ENCODE results near the gene CYFIP2. TPM values are rescaled to one million over a fixed set of nuclear protein-coding genes. Genes with fewer than 3 reads are reported as not detected.

CYFIP2 gene
- total and polyA plus RNA-seq, 10 of the 15 experiments (the other 5 are each of a cell fraction or from before 2014, with no cell fraction given), result 43.4 to 173 (median 96.0) TPM

DNA sequence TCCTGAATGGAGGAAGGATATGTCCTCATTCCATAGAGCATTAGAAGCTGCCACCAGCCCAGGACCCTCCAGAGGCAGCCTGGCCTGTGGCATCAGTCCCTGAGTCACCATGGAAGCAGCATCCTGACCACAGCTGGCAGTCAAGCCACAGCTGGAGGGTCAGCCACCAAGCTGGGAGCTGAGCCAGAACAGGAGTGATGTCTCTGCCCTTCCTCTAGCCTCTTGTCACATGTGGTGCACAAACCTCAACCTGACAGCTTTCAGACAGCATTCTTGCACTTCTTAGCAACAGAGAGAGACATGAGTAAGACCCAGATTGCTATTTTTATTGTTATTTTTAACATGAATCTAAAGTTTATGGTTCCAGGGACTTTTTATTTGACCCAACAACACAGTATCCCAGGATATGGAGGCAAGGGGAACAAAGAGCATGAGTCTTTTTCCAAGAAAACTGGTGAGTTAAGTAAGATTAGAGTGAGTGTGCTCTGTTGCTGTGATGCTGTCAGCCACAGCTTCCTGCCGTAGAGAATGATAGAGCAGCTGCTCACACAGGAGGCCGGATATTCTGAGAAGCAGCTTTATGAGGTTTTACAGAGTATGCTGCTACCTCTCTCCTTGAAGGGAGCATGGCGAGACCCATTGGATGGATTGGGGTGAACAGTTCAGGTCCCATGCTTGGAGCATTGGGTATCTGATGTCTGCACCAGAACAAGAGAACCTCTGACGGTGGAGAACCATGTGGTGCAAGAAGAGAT, 13.0 kb upstream of the CYFIP2 start (continued):
- TF ChIP-seq, protein P1, sequence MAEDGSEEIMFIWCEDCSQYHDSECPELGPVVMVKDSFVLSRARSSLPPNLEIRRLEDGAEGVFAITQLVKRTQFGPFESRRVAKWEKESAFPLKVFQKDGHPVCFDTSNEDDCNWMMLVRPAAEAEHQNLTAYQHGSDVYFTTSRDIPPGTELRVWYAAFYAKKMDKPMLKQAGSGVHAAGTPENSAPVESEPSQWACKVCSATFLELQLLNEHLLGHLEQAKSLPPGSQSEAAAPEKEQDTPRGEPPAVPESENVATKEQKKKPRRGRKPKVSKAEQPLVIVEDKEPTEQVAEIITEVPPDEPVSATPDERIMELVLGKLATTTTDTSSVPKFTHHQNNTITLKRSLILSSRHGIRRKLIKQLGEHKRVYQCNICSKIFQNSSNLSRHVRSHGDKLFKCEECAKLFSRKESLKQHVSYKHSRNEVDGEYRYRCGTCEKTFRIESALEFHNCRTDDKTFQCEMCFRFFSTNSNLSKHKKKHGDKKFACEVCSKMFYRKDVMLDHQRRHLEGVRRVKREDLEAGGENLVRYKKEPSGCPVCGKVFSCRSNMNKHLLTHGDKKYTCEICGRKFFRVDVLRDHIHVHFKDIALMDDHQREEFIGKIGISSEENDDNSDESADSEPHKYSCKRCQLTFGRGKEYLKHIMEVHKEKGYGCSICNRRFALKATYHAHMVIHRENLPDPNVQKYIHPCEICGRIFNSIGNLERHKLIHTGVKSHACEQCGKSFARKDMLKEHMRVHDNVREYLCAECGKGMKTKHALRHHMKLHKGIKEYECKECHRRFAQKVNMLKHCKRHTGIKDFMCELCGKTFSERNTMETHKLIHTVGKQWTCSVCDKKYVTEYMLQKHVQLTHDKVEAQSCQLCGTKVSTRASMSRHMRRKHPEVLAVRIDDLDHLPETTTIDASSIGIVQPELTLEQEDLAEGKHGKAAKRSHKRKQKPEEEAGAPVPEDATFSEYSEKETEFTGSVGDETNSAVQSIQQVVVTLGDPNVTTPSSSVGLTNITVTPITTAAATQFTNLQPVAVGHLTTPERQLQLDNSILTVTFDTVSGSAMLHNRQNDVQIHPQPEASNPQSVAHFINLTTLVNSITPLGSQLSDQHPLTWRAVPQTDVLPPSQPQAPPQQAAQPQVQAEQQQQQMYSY (CRISPR knock-in tag; IDR thresholded peaks at IDR 0.05), result no peak
- peak; percentile 85; the same call in 1 of the 2 replicates for TF ChIP-seq TCF3 (IDR thresholded peaks at IDR 0.05; ENCODE audit: borderline replicate concordance, insufficient read depth, low read depth, low read length)
- TF ChIP-seq NRF1 (conservative IDR thresholded peaks at IDR 0.05; ENCODE audit: low read depth, low read length), result no peak
- no peak for TF ChIP-seq HDAC2 (IDR thresholded peaks at IDR 0.05)
- TF ChIP-seq NR2C2 (IDR thresholded peaks at IDR 0.05; ENCODE audit: borderline replicate concordance, control insufficient read depth, insufficient read length, low read depth), result no peak
- TF ChIP-seq MXI1 (IDR thresholded peaks at IDR 0.05; ENCODE audit: low read depth, low read length), result peak; percentile 56; the same call in 1 of the 2 replicates

DNA sequence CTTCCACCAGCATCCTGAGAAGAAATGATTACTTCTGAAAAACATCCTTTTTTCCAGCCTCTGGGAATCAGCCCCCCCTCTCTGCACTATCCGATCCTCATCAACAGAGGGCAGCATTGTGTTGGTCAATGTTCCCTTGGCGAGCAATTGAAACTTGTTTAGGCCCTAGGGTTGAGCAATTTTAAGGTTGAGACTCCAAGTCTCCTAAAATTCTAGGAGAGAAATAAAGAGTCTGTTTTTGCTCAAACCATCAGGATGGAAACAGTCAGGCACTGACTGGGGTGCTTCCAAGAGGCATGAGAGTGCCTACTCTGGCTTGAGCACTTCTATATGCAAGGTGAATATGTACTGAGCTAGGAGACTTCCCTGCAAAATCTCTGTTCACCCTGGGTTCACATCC, 12.4 kb upstream of the CYFIP2 start:
- Histone ChIP-seq H2AFZ (ENCODE audit: control insufficient read depth, low read depth, low read length) (peak overlapping the region; percentile 35), H3K9ac (ENCODE audit: control insufficient read depth, insufficient read depth, low read length) (no peak overlapping the region), H3K27ac (ENCODE audit: control insufficient read depth, insufficient read depth) (no peak overlapping the region; the same call in 1 of the 2 replicates), H3K4me3 (peak overlapping the region; percentile 4; the same call in 1 of the 2 replicates), H3K27me3 (replicated peaks in 1 of 2; ENCODE audit: control insufficient read depth in 2 of 2, insufficient read depth in 2 of 2, low read length in 1 of 2) (no peaks in the 10 kb centered on the region), H3K9me3 (replicated peaks; ENCODE audit: control insufficient read depth, insufficient read depth, low read length) (no peaks in the 10 kb centered on the region), H3K4me2 (ENCODE audit: control insufficient read depth, insufficient read depth) (peak overlapping the region; percentile 64), H3K36me3 (ENCODE audit: control insufficient read depth in 2 of 2, insufficient read depth in 2 of 2, low read length in 1 of 2) (no peaks in the 10 kb centered on the region), H4K20me1 (ENCODE audit: control insufficient read depth, insufficient read depth) (no peaks in the 10 kb centered on the region), H3K79me2 (ENCODE audit: control insufficient read depth, insufficient read depth, low read length) (no peaks in the 10 kb centered on the region), H3K4me1 (ENCODE audit: control insufficient read depth, insufficient read depth, low read length) (peaks cover 15% of the 10 kb centered on the region)
- RAD21 ChIA-PET (ENCODE audit: unreplicated experiment), result interaction anchor here (0.5 to 8.5 kb wide), 38 partner anchors 11 to 490 kb away, joined by 3 to 159 read pairs (median 6); partner anchors contain the start of genes CYFIP2, LSM11, MED7 and NIPAL4
- CTCF ChIA-PET, result interaction anchor here (0.6 to 11.2 kb wide), 57 partner anchors 9 to 490 kb away, joined by 3 to 244 read pairs (median 9); partner anchors contain the start of genes GARIN3, LSM11 and MED7
- no peak for DNase-seq (ENCODE audit: low read depth, low spot score)
- in situ Hi-C loops (cut with MboI), result loop anchor here (5.0 kb wide), 2 partner anchors 59 to 106 kb away; no protein-coding TSS in a partner anchor
- ATAC-seq, result peak; percentile 82
- intact Hi-C loops (cut with micrococcal nuclease; ENCODE audit: unreplicated experiment), result loop anchor here (1.0 to 10.0 kb wide), 7 partner anchors 33 to 491 kb away; partner anchors contain the start of genes LSM11 and NIPAL4
- SMC1A ChIA-PET (ENCODE audit: uncharacterized antibody, unreplicated experiment), result interaction anchor here (0.6 to 10.7 kb wide), 58 partner anchors 10 to 494 kb away, joined by 3 to 138 read pairs (median 6); partner anchors contain the start of genes GARIN3 and ITK
- 0% methylated on average over 2 of the region's 2 CpGs for WGBS (ENCODE audit: insufficient coverage, insufficient replicate concordance, low lambda C conversion rate, missing lambda C conversion rate)
- POLR2A ChIA-PET, result interaction anchor here (1.0 to 3.2 kb wide), 13 partner anchors 9 to 106 kb away, joined by 3 to 12 read pairs (median 5); partner anchors contain the start of gene CYFIP2
- peak; percentile 31 for FAIRE-seq
- BruUV-seq (replicated peaks), result no TSS peak
- no peak for TF ChIP-seq ZSCAN29 (IDR thresholded peaks at IDR 0.05)
- no peak for TF ChIP-seq BRCA1 (IDR thresholded peaks at IDR 0.05; ENCODE audit: low read depth, low read length)
- no peak for TF ChIP-seq ATF7 (IDR thresholded peaks at IDR 0.05; ENCODE audit: low read depth)
- TF ChIP-seq MEF2B (IDR thresholded peaks at IDR 0.05; ENCODE audit: partially characterized antibody, poor library complexity, severe bottlenecking), result no peak
- no peak for TF ChIP-seq SREBF2 (IDR thresholded peaks at IDR 0.05; ENCODE audit: low read length)
- TF ChIP-seq TBL1XR1 (IDR thresholded peaks at IDR 0.05; ENCODE audit: low read depth, low read length), result no peak
- TF ChIP-seq, protein P2, sequence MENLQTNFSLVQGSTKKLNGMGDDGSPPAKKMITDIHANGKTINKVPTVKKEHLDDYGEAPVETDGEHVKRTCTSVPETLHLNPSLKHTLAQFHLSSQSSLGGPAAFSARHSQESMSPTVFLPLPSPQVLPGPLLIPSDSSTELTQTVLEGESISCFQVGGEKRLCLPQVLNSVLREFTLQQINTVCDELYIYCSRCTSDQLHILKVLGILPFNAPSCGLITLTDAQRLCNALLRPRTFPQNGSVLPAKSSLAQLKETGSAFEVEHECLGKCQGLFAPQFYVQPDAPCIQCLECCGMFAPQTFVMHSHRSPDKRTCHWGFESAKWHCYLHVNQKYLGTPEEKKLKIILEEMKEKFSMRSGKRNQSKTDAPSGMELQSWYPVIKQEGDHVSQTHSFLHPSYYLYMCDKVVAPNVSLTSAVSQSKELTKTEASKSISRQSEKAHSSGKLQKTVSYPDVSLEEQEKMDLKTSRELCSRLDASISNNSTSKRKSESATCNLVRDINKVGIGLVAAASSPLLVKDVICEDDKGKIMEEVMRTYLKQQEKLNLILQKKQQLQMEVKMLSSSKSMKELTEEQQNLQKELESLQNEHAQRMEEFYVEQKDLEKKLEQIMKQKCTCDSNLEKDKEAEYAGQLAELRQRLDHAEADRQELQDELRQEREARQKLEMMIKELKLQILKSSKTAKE (IDR thresholded peaks at IDR 0.05; ENCODE audit: low read depth, poor library complexity, severe bottlenecking), result peak; percentile 16
- TF ChIP-seq, protein P3, sequence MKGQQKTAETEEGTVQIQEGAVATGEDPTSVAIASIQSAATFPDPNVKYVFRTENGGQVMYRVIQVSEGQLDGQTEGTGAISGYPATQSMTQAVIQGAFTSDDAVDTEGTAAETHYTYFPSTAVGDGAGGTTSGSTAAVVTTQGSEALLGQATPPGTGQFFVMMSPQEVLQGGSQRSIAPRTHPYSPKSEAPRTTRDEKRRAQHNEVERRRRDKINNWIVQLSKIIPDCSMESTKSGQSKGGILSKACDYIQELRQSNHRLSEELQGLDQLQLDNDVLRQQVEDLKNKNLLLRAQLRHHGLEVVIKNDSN (IDR thresholded peaks at IDR 0.05; ENCODE audit: borderline replicate concordance, extremely low read length, insufficient read depth, low read depth, low read length), result no peak
